Measurements from ENCODE around the gene DGKB. TPM values are rescaled to one million over a fixed set of nuclear protein-coding genes. Genes with fewer than 3 reads are reported as not detected.

The DGKB gene
- polyA plus RNA-seq, 1 donor (not counting 4 experiments of a cell fraction or from before 2014, with no cell fraction given) = 0.01 TPM

GRCh38 chr7:14938181-14938580 lies 35.6 kb upstream of the DGKB start:
- dilution Hi-C loops (cut with MboI; ENCODE audit: extremely low pct_ligation_motif_present, low sequenced_read_pairs) = no loop called here
- no peak overlapping the region for H3K9ac ChIP-seq (ENCODE audit: control insufficient read depth, extremely low read depth, insufficient read depth, low read length)
- no peak overlapping the region for H3K27ac ChIP-seq (ENCODE audit: control insufficient read depth, insufficient read depth, low read length)
- FAIRE-seq (no peak), DNase-seq (ENCODE audit: low read depth, low spot score) (no peak)
- no peak overlapping the region for H3K4me3 ChIP-seq (ENCODE audit: control insufficient read depth in 2 of 3, extremely low read depth in 1 of 3, insufficient read depth in 2 of 3, low read depth in 1 of 3, low read length in 3 of 3)
- H3K36me3 ChIP-seq (ENCODE audit: control insufficient read depth in 2 of 2, extremely low read depth in 1 of 2, insufficient read depth in 2 of 2, low read length in 2 of 2) = no peaks in the 10 kb centered on the region
- H3K9me1 ChIP-seq (ENCODE audit: control insufficient read depth, extremely low read depth, insufficient read depth, low read length) = no peaks in the 10 kb centered on the region
- H3K27me3 ChIP-seq (ENCODE audit: control insufficient read depth, extremely low read depth, insufficient read depth, low read length) = no peaks in the 10 kb centered on the region
- no peaks in the 10 kb centered on the region for H4K20me1 ChIP-seq (ENCODE audit: control insufficient read depth, extremely low read depth, insufficient read depth, low read length)
- H3K79me2 ChIP-seq (ENCODE audit: control insufficient read depth, insufficient read depth, low read length) = no peaks in the 10 kb centered on the region
- H3K4me1 ChIP-seq (ENCODE audit: control insufficient read depth, extremely low read depth, insufficient read depth, low read length) = no peaks in the 10 kb centered on the region
- H2AFZ ChIP-seq (ENCODE audit: control insufficient read depth, low read length) = no peak overlapping the region
- no peak overlapping the region for H3K4me2 ChIP-seq (ENCODE audit: control insufficient read depth, extremely low read depth, insufficient read depth, low read depth, low read length)
- TF ChIP-seq, protein P1, sequence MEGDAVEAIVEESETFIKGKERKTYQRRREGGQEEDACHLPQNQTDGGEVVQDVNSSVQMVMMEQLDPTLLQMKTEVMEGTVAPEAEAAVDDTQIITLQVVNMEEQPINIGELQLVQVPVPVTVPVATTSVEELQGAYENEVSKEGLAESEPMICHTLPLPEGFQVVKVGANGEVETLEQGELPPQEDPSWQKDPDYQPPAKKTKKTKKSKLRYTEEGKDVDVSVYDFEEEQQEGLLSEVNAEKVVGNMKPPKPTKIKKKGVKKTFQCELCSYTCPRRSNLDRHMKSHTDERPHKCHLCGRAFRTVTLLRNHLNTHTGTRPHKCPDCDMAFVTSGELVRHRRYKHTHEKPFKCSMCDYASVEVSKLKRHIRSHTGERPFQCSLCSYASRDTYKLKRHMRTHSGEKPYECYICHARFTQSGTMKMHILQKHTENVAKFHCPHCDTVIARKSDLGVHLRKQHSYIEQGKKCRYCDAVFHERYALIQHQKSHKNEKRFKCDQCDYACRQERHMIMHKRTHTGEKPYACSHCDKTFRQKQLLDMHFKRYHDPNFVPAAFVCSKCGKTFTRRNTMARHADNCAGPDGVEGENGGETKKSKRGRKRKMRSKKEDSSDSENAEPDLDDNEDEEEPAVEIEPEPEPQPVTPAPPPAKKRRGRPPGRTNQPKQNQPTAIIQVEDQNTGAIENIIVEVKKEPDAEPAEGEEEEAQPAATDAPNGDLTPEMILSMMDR (optimal IDR thresholded peaks at IDR 0.05 in 1 of 3, IDR thresholded peaks at IDR 0.05 in 1 of 3, conservative IDR thresholded peaks at IDR 0.05 in 1 of 3; ENCODE audit: extremely low read depth in 1 of 3, insufficient read depth in 2 of 3, low read length in 3 of 3) = no peak
- TF ChIP-seq EZH2 (IDR thresholded peaks at IDR 0.05; ENCODE audit: low read length) = no peak
- no peaks in the 10 kb centered on the region for H3K9me3 ChIP-seq (ENCODE audit: control insufficient read depth, low read depth, low read length)

GRCh38 chr7:14937581-14937980 lies 35.0 kb upstream of the DGKB start:
- Histone ChIP-seq H3K4me1 (ENCODE audit: control insufficient read depth, extremely low read depth, insufficient read depth, low read length) (no peaks in the 10 kb centered on the region), H3K9me3 (ENCODE audit: control insufficient read depth, low read depth, low read length) (no peaks in the 10 kb centered on the region), H3K36me3 (ENCODE audit: control insufficient read depth in 2 of 2, extremely low read depth in 1 of 2, insufficient read depth in 2 of 2, low read length in 2 of 2) (no peaks in the 10 kb centered on the region), H3K9ac (ENCODE audit: control insufficient read depth, extremely low read depth, insufficient read depth, low read length) (no peak overlapping the region), H3K9me1 (ENCODE audit: control insufficient read depth, extremely low read depth, insufficient read depth, low read length) (no peaks in the 10 kb centered on the region), H3K4me2 (ENCODE audit: control insufficient read depth, extremely low read depth, insufficient read depth, low read depth, low read length) (no peak overlapping the region), H3K27me3 (ENCODE audit: control insufficient read depth, extremely low read depth, insufficient read depth, low read length) (no peaks in the 10 kb centered on the region), H4K20me1 (ENCODE audit: control insufficient read depth, extremely low read depth, insufficient read depth, low read length) (no peaks in the 10 kb centered on the region), H3K27ac (ENCODE audit: control insufficient read depth, insufficient read depth, low read length) (no peak overlapping the region), H3K4me3 (ENCODE audit: control insufficient read depth in 2 of 3, extremely low read depth in 1 of 3, insufficient read depth in 2 of 3, low read depth in 1 of 3, low read length in 3 of 3) (no peak overlapping the region), H3K79me2 (ENCODE audit: control insufficient read depth, insufficient read depth, low read length) (no peaks in the 10 kb centered on the region), H2AFZ (ENCODE audit: control insufficient read depth, low read length) (no peak overlapping the region)
- FAIRE-seq = no peak
- no peak for DNase-seq (ENCODE audit: low read depth, low spot score)
- dilution Hi-C loops (cut with MboI; ENCODE audit: extremely low pct_ligation_motif_present, low sequenced_read_pairs) = no loop called here
- TF ChIP-seq, protein P1 (optimal IDR thresholded peaks at IDR 0.05 in 1 of 3, IDR thresholded peaks at IDR 0.05 in 1 of 3, conservative IDR thresholded peaks at IDR 0.05 in 1 of 3; ENCODE audit: extremely low read depth in 1 of 3, insufficient read depth in 2 of 3, low read length in 3 of 3) = no peak
- TF ChIP-seq EZH2 (IDR thresholded peaks at IDR 0.05; ENCODE audit: low read length) = no peak

All from keratinocyte (primary cell).